Measurements from ENCODE around the gene MRPL9.

Gene MRPL9

DNA sequence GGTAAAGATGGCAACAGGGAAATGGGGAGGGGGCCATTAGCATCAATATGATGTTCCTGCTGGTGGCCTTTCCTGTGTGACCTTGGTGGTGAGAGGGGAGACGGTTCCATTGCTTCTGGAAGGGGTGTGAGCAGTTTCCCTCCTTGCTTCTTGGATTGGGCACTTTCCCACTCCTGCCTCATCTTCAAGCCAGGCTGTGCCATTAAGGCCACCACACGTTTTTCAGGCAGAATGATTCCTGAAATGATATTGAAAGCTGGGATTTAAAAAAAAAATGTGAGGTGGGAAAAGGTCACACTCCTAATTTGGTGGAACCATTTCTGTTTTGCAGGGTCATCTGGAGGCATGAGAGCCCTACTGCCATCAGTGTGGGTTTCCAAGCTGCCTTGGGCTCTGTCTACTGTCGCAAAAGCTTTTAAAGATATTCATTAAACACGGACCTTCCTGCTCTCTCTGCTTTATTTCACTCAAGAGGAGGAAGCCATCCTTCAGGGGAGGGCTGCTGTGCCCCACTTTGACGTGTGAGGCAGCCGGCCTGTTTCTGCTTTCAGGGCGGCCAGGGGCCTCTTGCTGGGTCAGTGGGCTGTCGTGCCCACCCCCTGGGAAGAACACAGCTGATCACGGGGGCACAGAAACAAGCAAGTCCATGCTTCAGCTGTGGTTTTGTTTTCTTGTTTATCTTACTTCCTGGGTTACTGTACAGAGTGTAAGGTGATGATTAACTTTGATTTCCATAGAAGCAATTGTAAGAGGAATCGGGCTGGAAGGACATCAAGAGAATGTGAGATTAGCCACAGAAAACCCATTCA lies 33.9 kb downstream of the MRPL9 start:
- no peak for DNase-seq

DNA sequence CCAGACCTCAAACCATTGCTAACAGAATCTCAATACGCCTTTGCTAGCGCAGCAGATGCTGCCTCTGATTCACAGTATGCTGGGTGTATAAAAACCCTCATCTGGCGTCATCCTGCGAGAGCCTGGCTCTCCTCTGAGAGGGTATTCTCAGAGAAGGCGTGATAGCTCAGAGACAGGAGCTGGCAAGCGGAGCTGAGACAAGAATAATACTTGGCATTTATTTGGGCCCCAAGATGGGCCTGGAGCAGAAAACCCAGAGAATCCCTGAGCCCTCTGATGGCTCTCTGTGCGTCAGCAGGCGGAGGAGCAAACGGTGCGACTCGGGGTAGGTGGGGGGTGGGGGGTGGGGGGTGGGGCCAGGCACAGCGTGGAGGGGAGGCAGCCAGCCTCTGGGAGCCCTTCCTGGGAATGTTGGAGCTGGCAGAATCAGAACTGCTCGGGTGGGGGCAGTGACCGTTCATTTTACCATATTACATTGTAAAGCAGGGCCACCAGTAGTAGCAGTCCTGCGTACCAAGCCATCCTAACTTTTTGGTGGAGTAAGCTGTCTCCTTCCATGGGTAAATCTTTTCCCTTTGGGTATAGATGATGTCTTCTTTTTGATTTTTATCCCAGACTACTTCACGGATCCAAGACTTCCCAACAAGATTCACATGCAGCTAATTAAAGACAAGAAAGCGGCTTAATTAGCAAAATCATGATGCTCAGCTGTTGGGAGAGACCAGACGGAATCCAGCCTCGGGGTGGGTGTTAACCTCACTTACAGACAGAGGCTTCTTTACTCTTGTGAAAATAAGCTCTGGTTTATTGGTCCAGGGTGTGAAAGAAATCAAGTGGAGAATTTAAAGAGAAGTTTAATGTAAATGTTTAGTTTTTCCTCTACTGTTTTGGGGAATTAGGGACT lies 34.9 kb downstream of the MRPL9 start:
- no peak for DNase-seq

DNA sequence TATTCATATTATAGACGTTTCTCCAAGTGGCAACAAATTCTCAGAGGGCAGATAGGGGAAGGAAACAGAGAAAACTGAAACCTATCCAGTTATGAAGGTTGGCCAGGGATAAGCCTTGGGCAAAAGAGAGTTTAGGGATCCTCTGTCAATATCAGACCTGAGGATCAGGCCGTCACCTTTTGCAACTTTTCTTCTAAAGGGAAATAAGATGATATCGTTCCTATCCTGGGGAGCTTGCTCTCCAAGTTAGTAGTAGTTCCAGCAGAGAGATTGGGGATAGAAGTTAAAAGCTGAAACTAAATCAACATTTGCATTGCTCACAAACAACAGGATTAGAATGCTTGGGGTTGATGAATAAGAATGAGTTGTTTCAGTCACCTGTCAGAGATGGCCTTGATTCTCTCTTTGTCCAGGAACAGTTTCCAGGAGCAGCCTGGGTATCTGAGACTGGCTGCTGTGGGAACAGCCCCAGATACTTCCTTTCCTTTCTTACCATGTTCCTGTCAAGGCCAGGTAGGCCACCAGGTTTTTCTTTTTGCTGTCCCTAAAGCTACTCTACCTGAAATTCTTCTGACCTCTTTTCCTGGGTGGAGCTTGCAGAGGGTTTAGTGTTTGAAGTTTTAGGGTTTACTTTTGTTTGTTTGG lies 39.4 kb downstream of the MRPL9 start:
- DNase-seq, result no peak

DNA sequence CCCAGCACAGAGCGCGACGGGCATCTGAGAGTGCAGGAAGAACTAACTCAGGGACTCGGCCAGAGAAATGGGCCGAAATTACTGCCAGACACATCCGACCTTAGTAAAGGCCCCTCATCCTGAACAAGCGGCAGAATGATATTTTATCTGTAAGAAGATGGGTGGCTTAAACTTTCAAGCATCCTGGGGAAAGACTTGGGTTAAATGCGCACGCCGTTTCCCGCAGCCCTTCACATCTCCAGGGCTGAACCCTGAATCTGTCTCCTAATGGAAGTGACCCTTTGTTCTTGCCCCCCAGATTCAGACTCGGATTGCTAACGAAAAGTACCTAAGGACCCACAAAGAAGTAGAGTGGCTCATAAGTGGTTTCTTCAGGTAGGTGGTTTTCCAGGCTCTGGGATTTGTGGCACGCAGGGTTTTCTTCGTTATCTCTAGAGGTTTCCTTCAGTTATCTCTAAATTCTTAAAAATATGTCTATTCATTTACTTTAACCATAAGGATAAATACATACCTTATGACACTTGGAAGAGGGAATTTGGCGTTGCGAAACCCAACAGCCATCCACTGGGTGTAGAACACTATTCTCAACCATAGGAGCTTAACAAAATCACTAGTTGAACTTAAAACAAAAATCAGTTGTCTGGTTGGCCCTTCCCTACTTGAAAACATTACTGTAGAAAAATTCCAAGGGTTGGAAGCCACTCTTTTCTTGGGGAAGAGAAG lies 41.3 kb downstream of the MRPL9 start:
- no peak for DNase-seq

DNA sequence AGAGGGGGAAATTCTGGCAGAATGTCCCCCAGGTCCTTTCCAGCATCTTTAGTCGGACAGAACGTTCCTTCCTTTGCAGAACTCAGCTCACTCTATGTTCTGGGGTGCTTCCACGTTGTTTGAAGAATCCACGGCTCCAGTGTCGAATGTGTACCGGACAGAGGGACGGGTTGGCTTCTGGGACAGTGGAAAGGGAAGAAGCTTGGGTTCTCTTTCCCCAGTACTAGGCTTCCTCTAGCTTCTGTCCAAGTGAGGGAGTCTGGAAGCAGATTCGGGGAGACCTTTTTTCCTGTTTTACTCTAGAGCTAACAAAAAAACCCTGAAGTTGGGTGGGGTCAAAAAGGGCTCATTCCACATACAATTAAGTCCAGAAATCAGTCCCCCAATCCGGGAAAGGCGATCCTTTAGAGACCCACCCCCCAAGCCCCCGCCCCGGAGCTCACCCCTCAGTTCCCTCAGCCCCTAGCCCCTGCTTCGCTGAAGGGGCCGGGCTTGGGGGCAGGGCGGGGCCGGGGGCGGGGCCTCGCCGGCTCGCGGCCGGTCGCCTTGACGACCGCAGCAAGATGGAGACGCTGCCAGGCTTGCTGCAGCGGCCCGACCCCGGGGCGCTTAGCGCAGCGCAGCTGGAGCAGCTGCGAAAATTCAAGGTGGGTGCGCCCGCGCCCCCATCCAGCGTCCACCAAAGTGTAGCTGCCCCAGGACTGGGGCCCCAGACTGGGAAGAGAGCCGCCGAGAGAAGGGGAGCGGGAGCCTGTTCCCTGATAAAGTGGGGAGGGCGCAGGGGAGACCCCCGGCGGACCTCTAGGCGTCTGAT lies 42.1 kb downstream of the MRPL9 start, which contains the start of gene RIIAD1:
TSS of gene RIIAD1 (plus strand) at position 549 of the 814 bp plus-strand sequence. CDS start at position 564, 15 bp downstream.
- DNase-seq, result peak; percentile 47

DNA sequence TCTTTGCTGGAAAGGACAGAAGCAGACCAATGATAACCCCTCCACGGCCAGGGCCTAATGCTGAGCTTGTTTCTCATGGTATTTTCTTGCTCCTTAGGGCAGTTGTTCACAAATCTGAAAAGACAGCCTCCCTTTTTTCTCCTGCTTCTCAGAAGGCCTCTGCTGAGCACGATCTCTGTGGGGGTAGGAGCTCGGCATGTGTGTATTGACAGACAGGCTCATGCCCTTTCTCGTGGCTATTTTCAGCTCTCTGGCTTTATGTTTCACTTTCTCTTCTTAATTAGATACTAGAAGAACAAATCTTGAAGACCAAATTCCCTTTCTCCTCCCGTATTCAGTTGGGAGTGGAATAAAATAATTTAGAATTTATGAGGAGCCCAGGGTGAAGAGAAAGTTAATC lies 42.7 kb downstream of the MRPL9 start:
- no peak for DNase-seq

DNA sequence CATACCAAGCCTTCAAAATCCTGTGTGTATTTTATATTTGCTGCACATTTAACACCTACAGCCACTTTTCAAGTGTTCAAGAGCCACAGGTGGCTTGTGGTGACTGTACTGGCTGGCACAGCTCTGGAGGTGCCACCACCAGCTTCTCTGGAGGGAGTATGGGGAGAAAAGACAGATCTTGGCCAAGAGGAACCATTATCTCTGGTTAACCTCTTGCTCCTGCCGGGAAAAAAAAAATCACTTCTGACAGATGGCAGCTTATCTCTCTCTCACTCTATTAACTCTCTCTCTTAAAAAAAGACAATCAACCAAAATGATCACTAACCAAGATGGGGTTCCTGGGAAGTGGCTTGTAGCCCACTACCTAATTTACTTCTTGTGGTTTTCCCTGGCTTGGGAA lies 43.2 kb downstream of the MRPL9 start:
- DNase-seq, result no peak

DNA sequence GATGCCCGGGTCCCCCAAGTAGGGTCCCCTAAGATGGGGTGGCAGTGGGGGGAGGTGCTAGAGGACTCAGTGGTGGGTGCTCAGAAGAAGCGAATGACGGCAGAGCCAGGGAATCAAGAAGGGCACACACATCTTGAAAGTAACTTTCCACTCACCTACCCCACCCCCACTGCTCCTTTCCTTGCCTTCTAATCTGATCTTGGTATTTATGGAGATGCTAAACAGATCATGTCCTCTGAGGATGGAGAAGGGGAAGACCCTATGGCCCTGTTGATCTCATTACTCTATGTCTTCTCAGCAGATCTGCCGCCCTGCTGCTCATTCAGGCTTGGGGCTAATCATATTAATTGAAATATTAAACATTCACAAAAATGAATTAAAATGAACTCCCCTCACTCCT lies 44.6 kb downstream of the MRPL9 start:
- DNase-seq, result no peak

DNA sequence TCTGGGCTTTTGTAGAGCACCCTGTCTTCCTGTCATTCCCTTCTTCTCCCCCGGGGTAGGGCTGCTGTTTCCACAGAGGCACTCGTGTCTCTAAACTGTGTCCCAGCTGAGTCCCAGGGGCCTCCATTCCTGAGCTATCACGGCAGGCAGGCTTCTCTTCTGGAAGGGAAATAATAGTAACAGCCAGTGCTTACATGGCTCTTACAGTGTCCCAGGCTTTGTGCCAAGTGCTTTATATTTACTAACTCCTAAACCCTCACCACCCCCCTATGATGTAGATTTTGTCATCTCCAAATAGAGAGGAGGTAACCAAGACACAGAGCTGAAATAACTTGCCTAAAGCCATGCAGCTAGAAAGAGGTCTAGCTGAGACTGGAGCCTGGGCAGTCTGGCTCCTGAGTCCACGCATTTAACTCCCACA lies 45.3 kb downstream of the MRPL9 start:
- no peak for DNase-seq

DNA sequence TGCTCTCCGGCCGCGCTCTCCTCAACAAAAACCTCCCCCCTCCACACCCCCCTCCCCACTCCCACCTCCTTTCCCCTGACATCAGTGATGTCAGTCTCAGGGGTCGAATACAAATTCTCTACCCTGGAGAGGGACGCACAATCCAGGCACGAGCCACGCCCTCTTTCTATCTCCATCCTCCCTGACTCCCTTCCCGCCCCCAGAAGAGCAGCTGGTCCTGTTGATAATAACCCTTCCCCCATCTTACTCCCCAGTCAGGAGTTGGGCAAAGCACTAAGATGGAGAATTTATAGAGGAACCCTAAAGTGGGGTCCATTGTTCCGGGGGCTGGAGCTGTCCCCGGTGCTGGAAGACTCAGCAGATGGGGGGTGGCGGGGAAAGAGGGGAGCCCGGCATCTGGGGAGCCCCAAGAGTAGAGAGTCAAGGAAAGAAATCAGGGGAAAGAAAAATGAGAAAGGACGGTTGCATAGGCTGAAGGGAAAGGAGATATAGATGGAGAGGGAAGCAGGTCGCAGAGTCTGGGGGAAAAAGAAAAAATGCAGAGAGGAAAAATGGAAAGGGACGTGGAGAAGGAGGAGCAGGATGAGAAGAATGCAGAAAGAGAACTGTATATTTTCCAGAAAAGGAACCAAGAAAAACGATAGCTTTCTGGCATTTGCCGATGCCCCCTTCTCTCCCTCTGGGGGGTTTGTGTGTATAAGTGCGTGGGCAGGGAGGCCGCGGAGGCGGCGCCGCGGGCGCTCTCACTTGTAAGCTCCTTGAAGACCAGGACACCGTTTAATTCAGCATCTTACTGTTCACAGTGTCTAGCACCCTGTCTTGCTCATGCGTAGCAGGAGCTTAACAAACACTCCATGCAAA lies 46.3 kb downstream of the MRPL9 start, which contains the start of gene CELF3:
TSS of gene CELF3 (minus strand) at position 33 of the 861 bp plus-strand sequence. CDS start 783 bp downstream, outside the sequence.
- DNase-seq, result peak; percentile 21

DNA sequence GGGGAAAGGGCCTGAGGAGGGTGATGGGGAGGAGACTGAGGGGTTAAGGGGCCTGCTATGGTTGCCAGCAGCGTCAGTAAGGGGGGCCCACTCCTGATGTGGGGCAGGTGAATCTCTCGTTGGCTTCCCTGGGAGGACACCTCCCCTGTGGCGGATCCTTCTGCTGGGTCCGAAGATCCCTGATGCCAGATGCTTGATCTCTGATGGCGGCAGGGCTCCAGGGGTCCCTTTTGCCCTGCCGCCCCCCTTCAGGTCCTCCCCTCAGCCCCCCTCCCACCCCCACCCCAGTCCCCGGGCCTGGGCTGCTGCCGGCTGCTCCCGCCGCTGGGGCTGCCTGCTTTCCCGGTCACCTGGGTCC lies 46.9 kb downstream of the MRPL9 start:
- DNase-seq, result no peak

DNA sequence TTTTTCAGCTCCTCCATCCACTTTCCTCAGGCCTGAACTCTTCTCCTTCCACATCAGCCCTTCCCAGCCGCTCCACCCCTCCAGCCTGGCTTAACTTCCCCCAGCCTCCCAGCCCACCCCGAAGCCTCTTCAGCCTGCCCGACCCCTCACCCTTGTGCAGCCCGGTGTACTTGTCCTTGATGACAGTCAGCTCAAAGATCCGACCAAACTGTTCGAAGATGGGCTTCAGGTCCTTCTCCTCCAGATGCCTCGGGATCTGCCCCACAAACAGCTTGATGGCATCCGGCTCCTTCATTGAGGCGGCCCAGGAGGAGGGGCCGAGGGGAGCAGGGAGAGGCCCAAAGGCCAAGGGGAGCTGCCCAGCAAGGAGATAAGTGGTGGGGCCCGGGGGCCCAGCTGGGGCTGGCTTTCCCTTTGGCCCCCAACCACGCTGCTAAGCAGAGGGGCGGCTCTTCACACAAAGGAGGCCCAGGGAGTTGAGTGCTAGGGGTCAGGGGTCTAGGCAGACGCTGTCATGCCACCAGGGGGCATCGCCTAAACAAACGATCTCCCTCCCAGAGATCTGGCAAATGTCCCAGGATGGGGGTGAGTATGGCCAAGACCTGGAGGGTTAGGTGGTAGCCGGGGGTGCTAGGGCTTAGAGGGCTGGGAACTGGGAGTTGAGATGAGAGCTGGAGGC lies 47.4 kb downstream of the MRPL9 start:
- peak; percentile 21 for DNase-seq

DNA sequence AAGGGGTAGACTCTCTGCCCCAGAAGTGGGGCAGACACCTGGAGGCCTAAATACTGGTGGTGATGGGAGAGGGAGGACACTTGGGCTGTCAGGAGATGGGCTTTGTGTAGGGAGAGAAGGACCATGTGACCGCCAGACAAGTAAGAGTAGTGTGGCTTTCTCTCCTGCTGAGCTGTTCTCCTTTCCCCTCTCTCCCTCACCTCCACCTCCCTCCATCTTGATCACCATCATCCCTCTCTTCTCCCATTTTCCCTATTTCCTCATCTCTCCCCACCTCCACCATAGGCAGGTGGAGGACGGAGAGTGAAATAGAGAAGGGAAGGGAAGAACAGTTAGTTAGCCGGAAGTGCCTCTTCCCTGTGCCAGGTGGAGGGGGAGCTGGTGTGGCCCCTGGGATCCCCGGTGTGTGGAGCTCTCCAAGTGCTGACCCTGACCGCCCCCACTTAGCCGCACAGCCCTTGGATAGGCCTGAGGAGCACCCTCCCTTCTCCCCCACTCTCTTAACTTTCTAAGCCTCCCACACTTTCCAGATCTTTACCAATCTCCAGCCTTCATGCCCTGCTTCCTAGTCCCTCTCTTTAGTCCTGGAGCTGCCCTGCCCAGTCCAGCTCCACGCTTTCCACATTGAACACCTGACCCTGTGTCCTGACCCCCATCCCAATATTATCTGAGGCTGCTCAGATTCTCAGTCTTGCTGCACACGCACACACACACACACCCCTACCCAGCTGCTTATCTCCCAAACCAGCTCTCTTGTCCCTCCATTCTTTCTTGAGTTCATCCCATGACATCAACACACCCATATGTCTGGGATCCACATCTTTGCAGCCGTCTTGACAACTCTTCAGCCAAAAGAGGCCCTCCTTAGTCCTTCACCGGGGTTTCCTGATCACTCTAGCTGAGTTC lies 48.2 kb downstream of the MRPL9 start:
- DNase-seq, result no peak

DNA sequence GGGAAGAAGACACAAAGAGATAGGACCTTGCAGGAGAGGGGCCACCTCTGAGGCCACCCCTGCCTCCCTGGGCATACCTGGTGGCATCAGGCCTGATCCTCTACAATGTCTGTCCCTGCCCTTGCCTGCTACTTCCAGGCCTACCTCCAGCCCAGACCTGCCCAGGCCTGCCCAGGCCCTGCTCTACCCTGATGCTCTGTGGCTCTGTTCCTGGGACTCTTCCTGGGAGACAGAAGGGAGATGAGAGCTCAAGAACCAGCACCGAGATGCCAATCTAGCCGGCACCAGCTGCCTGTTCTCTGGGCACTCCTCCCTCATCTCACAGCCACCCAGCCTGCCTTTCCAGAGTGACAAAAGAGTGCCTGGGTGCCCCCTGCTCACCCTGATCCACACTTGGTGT lies 49.4 kb downstream of the MRPL9 start:
- no peak for DNase-seq

DNA sequence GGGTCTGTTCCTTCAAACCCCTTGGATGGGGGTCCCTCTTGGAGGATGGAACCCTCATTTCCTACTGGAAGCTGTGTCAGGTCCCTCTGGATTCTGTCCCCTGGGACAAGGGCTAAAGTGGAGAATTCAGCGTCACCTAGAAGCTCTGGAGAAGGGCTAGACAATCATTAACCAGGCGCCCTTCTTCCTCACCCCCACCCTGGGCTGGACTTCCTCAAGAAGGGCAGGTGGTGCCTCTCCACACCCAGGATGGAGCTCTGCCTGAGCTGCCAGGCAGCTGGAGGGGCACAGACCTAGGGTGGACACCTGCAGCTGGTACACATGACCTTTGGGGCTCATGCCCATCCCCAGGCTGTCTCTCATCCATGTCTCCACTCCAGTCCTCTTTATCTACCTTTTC lies 50.3 kb downstream of the MRPL9 start:
- no peak for DNase-seq

DNA sequence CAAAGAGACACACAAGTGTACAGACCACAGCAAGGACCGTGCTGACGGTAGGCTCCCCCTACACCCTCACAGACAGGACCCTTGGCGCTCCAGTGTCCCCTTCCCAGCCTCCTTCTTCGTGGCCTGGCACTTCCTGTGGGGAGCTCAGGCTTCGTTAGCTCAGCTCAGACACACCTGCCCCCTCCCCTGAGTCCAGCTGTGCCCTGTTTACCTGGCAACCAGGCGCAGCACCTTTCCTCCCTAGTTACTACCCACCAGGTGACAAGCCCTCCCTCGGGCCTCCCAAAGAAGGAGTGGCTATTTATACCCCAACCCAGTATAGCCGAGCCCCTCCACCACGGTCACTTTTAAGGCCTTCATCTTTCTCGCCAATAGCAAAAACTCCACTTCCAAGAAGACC lies 51.3 kb downstream of the MRPL9 start:
- no peak for DNase-seq

DNA sequence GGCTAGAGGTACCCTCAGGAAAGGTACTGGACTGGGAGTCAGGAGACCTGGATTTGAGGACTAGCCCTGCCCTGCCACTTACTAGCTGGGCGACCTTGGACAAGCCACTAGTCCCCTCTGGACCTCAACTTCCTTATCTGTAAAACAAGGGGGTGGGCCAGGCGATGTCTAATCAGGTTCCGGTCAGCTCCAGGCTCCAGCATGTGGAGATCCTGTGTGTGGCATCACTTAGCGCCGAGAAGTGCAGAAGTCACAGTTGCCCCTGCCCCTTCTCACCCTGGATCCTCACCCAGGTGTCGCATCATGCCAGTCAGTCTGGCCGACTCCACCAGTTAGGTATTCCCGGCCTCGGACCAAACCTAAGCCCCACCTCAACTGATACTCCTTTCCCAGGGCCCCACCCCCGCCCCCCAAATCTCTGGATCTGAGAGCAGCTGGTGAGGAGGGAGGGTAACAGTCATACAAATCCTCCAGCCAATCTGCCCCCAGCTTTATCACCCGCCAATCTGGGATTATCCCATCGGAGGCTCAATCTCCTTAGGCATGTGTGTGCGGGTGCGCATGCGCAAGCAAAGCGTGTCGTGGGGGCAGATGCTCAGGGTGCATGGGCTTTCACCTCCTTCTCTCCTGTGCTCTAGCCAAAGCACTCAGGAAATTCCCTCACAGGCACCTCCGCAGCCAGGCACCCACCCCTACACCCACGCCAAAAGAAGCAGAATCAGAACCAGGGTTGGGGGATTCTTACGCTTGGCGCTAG lies 52.1 kb downstream of the MRPL9 start:
- no peak for DNase-seq

DNA sequence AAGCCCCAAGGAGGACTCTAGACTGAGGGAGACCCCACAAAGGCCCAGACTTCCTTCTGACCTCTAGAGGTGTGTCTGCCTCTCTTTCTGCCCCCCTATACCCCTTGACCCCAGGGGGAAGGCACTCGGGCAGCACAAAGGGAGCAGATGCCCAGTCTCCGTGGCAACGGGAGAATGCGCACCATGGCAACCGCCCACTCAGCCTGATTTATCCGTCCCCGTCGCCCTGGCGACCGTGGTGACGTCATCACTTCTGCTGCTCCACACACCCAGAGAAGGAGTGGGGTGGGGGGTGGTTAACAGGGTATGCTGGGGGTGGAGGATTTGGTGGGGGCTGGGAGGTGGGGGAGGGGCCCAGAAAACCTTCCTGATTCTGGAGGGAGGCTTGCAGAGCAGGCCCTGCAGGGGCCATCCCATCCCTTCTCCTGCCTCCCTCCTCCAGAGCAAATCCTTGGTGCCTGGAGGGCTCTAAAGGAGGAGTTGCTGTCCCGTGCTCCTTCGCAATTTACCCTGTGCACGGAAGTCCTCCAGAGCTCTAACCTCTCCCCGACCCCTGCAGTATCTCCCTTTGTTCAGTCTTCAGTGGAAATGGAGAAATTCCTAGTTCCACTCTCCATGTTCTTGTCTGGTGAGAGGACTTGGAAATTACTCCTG lies 53.0 kb downstream of the MRPL9 start:
- peak; percentile 66 for DNase-seq

Data from activated CD4-positive, alpha-beta T cell treated with anti-CD3 and anti-CD28 coated beads for 48 hours (primary cell).